SK-N-SH (cell line): Measurements from ENCODE around the gene ABHD6. TPM values are rescaled to one million over a fixed set of nuclear protein-coding genes. Genes with fewer than 3 reads are reported as not detected.

Experiments
- CTCF ChIA-PET: fragments of 300-600, 350-600 bp; formaldehyde crosslinking; extraction: SDS; loops from one replicate; lab custom pipeline; 2021; lab: Yijun Ruan, JAX
- POLR2A ChIA-PET: fragments of 350-600 bp; sonication (Branson Sonifier 250); formaldehyde crosslinking; extraction: SDS; loops from one replicate; lab custom pipeline; 2020; ENCODE audit warnings: antibody characterized with exemption, inconsistent platforms; lab: Yijun Ruan, JAX
- DNase-seq: peaks from one replicate; pipeline ENCODE4 v3.0.0; 2012
- H2AFZ ChIP-seq: fragments of 200-600 bp; sonication (generic); 2 replicates; pipeline ENCODE4 v1.8.1; 2016; ENCODE audit warnings: antibody characterized with exemption, mild to moderate bottlenecking, low read depth
- H3F3A ChIP-seq: fragments of 200-600 bp; sonication (generic); replicated peaks from 2 replicates; pipeline ENCODE3; 2016; ENCODE audit warnings: antibody characterized with exemption, mild to moderate bottlenecking; ENCODE audit not compliant: insufficient read depth
- H3K27ac ChIP-seq, 2 experiments: fragments of 200-500 bp in 1 of 2; fragments of 200-600 bp in 1 of 2; sonication (Bioruptor generic) in 1 of 2; sonication (generic), shearing (Covaris generic) in 1 of 2; 2 replicates each; pipeline versions ENCODE4 v1.5.1 to v1.6.1; 2014 to 2016; ENCODE audit warnings: low read depth in 2 of 2, inconsistent platforms in 1 of 2, low read length in 1 of 2, mild to moderate bottlenecking in 1 of 2, mixed read lengths in 1 of 2
- H3K27me3 ChIP-seq: fragments of 200-600 bp; sonication (generic), shearing (Covaris generic); 2 replicates; pipeline ENCODE4 v1.6.1; 2016; ENCODE audit warnings: mixed run types; ENCODE audit not compliant: insufficient read depth
- H3K36me3 ChIP-seq, 2 experiments: fragments of 200-500 bp in 1 of 2; fragments of 200-600 bp in 1 of 2; sonication (Bioruptor generic) in 1 of 2; sonication (generic) in 1 of 2; replicated peaks in 1 of 2; 2 replicates each; pipeline versions ENCODE3 to v1.5.1; 2014 to 2016; ENCODE audit warnings: low read length in 1 of 2, mild to moderate bottlenecking in 1 of 2; ENCODE audit not compliant: insufficient read depth in 2 of 2, control insufficient read depth in 1 of 2
- H3K4me1 ChIP-seq, 2 experiments: fragments of 200-500 bp in 1 of 2; fragments of 200-600 bp in 1 of 2; sonication (Bioruptor generic) in 1 of 2; sonication (generic), shearing (Covaris generic) in 1 of 2; 2 replicates each; pipeline versions ENCODE4 v1.5.1 to v1.6.1; 2014 to 2016; ENCODE audit warnings: low read depth in 1 of 2, low read length in 1 of 2, mixed run types in 1 of 2; ENCODE audit not compliant: insufficient read depth in 2 of 2, control insufficient read depth in 1 of 2
- H3K4me2 ChIP-seq: fragments of 200-600 bp; sonication (generic), shearing (Covaris generic); 2 replicates; pipeline ENCODE4 v1.6.1; 2017; ENCODE audit warnings: mixed run types
- H3K4me3 ChIP-seq, 2 experiments: fragments of 200-500 bp in 1 of 2; fragments of 200-600 bp in 1 of 2; sonication (Bioruptor generic) in 1 of 2; sonication (generic), shearing (Covaris generic) in 1 of 2; 2 replicates each; pipeline versions ENCODE4 v1.5.1 to v1.8.1; 2014 to 2016; ENCODE audit warnings: low read depth in 2 of 2, inconsistent platforms in 1 of 2, low read length in 1 of 2, mild to moderate bottlenecking in 1 of 2, mixed read lengths in 1 of 2, moderate library complexity in 1 of 2
- H3K79me2 ChIP-seq: fragments of 200-600 bp; sonication (generic); 2 replicates; pipeline ENCODE4 v1.8.1; 2017; ENCODE audit warnings: mild to moderate bottlenecking; ENCODE audit not compliant: insufficient read depth
- H3K9ac ChIP-seq: fragments of 200-600 bp; sonication (generic); 2 replicates; pipeline ENCODE4 v1.6.1; 2017; ENCODE audit warnings: mixed run types
- H3K9me2 ChIP-seq: fragments of 200-600 bp; sonication (generic); 2 replicates; pipeline ENCODE4 v1.6.1; 2017; ENCODE audit warnings: mixed run types
- H3K9me3 ChIP-seq: fragments of 200-600 bp; sonication (generic); 2 replicates; pipeline ENCODE4 v1.6.1; 2017; ENCODE audit warnings: mixed run types, mild to moderate bottlenecking, moderate library complexity
- H4K20me1 ChIP-seq: fragments of 200-600 bp; sonication (generic); 2 replicates; pipeline ENCODE4 v1.6.1; 2017; ENCODE audit warnings: mild to moderate bottlenecking, mixed run types; ENCODE audit not compliant: insufficient read depth
- CHD2 ChIP-seq: fragments of 150-350 bp; IDR thresholded peaks from 2 replicates; pipeline ENCODE4 v1.6.1; 2018; ENCODE audit warnings: low read length; ENCODE audit not compliant: partially characterized antibody
- ELF1 ChIP-seq: IDR thresholded peaks from 2 replicates; pipeline ENCODE4 v1.4.0; 2012
- EP300 ChIP-seq, 2 experiments: IDR thresholded peaks; 2 replicates each; pipeline versions ENCODE4 v1.4.0 to v1.6.1; 2012; ENCODE audit warnings: borderline replicate concordance in 1 of 2, low read depth in 1 of 2, low read length in 1 of 2
- EZH2phosphoT487 ChIP-seq: fragments of 200-600 bp; sonication (generic); IDR thresholded peaks from 2 replicates; pipeline ENCODE4 v1.6.1; 2017; ENCODE audit warnings: low read depth, mixed run types, mild to moderate bottlenecking, antibody characterized with exemption, moderate library complexity, borderline replicate concordance
- FOXJ3 ChIP-seq: sonication (generic); formaldehyde crosslinking; IDR thresholded peaks from 2 replicates; pipeline ENCODE4 v1.5.1; 2020; ENCODE audit warnings: mild to moderate bottlenecking, missing genetic modification reagents
- JUND ChIP-seq: IDR thresholded peaks from 2 replicates; pipeline ENCODE4 v1.4.0; 2012
- NFIC ChIP-seq: IDR thresholded peaks from 2 replicates; pipeline ENCODE4 v1.4.0; 2012; ENCODE audit warnings: borderline replicate concordance
- NRF1 ChIP-seq: IDR thresholded peaks from 2 replicates; pipeline ENCODE4 v1.6.1; 2012; ENCODE audit warnings: low read depth, mild to moderate bottlenecking, low read length
- POLR2AphosphoS5 ChIP-seq: IDR thresholded peaks from 2 replicates; pipeline ENCODE4 v1.6.1; 2012; ENCODE audit warnings: low read depth, low read length
- RAD21 ChIP-seq: IDR thresholded peaks from 2 replicates; pipeline ENCODE4 v1.6.1; 2012; ENCODE audit warnings: mild to moderate bottlenecking, low read length
- REST ChIP-seq: IDR thresholded peaks from 2 replicates; pipeline ENCODE4 v1.6.1; 2012; ENCODE audit warnings: mild to moderate bottlenecking, low read depth, low read length, moderate library complexity
- SIN3A ChIP-seq: IDR thresholded peaks from 2 replicates; pipeline ENCODE4 v1.6.1; 2012; ENCODE audit warnings: low read depth, mild to moderate bottlenecking, low read length, moderate library complexity, borderline replicate concordance
- TAF1 ChIP-seq: IDR thresholded peaks from 2 replicates; pipeline ENCODE4 v1.6.1; 2012; ENCODE audit warnings: low read depth, mild to moderate bottlenecking, low read length, moderate library complexity, borderline replicate concordance
- WGBS: methylation state at CpG from one replicate; pipeline ENCODE4 v1.1.6; 2017; ENCODE audit warnings: low lambda C conversion rate; 5-methylcytosine and 5-hydroxymethylcytosine counted together
- polyA plus RNA-seq, 3 experiments: library from polyadenylated mRNA; depleted of rRNA; stranded (reverse); fragments of >200 nt; gene quantifications; 2 replicates each; pipeline ENCODE4 v1.2.3, GENCODE V29; 2012

Gene ABHD6
- polyA plus RNA-seq, 1 of the 3 experiments (the other 2 are of a cell fraction): 10.7 TPM

- ChIA-PET POLR2A (no interaction called here), CTCF (interaction anchor here (0.6 to 1.9 kb wide), 3 partner anchors 74 to 163 kb away, joined by 3 read pairs; no protein-coding TSS in a partner anchor)
- Histone ChIP-seq H3K4me1 (peaks cover 0 to 5% of the 10 kb centered on the region in 2 experiments; a peak in 1 of 4 replicates), H2AFZ (no peak overlapping the region), H4K20me1 (no peaks in the 10 kb centered on the region), H3K4me3 (no peak overlapping the region), H3K9ac (no peak overlapping the region), H3K27me3 (no peaks in the 10 kb centered on the region), H3K36me3 (no peaks in the 10 kb centered on the region), H3K9me3 (no peaks in the 10 kb centered on the region), H3K4me2 (no peak overlapping the region), H3F3A (peaks cover 4% of the 10 kb centered on the region), H3K9me2 (no peaks in the 10 kb centered on the region), H3K27ac (no peak overlapping the region), H3K79me2 (peaks cover 19% of the 10 kb centered on the region; the same call in 1 of the 2 replicates)
- WGBS: 100% methylated on average over 3 of the region's 3 CpGs
- DNase-seq: no peak
- no peak for TF ChIP-seq TAF1
- TF ChIP-seq RAD21: no peak
Observed at GRCh38 chr3:58340594-58341244, 103.1 kb downstream of the ABHD6 start.

- H3K4me2 ChIP-seq: no peak overlapping the region
- H4K20me1 ChIP-seq: no peaks in the 10 kb centered on the region
- WGBS: 97% methylated on average over 3 of the region's 3 CpGs
- no peak overlapping the region for H3K9ac ChIP-seq
- no peaks in the 10 kb centered on the region for H3K36me3 ChIP-seq
- H3K9me3 ChIP-seq: no peaks in the 10 kb centered on the region
- peaks cover under 1% of the 10 kb centered on the region for H3F3A ChIP-seq
- H3K9me2 ChIP-seq: no peaks in the 10 kb centered on the region
- H2AFZ ChIP-seq: no peak overlapping the region
- ChIA-PET CTCF (interaction anchor here (0.6 to 1.9 kb wide), 4 partner anchors 74 to 228 kb away, joined by 3 read pairs; no protein-coding TSS in a partner anchor), POLR2A (no interaction called here)
- H3K4me1 ChIP-seq: peaks cover 0 to under 1% of the 10 kb centered on the region in 2 experiments; a peak in 1 of 4 replicates
- no peak for DNase-seq
- peak overlapping the region in 1 of 2 experiments; percentile 21; a peak in 1 of 4 replicates for H3K27ac ChIP-seq
- H3K4me3 ChIP-seq: no peak overlapping the region
- peaks cover 19% of the 10 kb centered on the region; the same call in 1 of the 2 replicates for H3K79me2 ChIP-seq
- no peak for TF ChIP-seq CHD2
- TF ChIP-seq ELF1: no peak
- no peak for TF ChIP-seq JUND
- TF ChIP-seq POLR2AphosphoS5: no peak
- TF ChIP-seq NFIC: no peak
- TF ChIP-seq SIN3A: no peak
- TF ChIP-seq NRF1: no peak
- no peak for TF ChIP-seq FOXJ3
- no peak for TF ChIP-seq REST
- TF ChIP-seq EP300 (IDR thresholded peaks at IDR 0.05; ENCODE audit: borderline replicate concordance in 1 of 2, low read depth in 1 of 2, low read length in 1 of 2): no peak
- TF ChIP-seq EZH2phosphoT487: no peak
- no peaks in the 10 kb centered on the region for H3K27me3 ChIP-seq
Observed at GRCh38 chr3:58341376-58341775, 103.8 kb downstream of the ABHD6 start.
